Measurements from ENCODE around the gene TCF4. TPM values are rescaled to one million over a fixed set of nuclear protein-coding genes. Genes with fewer than 3 reads are reported as not detected.

TCF4 gene
- polyA plus RNA-seq, 1 experiment: 47.3 TPM

DNA sequence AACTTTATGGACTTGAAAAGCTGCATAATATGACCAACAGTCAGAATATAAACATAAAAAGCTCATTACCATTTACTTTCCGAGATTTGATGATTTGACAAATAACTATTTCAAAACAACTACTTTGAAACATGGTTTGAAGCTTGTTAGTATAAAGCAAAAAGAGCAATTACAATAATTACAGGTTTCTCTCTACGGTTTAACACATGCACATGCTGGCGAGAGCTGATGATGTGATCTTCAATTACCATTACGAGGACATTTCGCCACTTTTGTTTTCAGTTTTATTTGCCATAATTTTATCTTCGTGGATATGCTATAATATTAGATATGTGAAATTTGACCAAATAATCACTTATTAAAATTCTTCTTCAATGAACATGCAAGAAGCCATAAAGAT is 270.1 kb downstream of the TCF4 start:
- H3K27ac ChIP-seq (ENCODE audit: low read depth, low read length): no peak overlapping the region
- TF ChIP-seq, protein P1, sequence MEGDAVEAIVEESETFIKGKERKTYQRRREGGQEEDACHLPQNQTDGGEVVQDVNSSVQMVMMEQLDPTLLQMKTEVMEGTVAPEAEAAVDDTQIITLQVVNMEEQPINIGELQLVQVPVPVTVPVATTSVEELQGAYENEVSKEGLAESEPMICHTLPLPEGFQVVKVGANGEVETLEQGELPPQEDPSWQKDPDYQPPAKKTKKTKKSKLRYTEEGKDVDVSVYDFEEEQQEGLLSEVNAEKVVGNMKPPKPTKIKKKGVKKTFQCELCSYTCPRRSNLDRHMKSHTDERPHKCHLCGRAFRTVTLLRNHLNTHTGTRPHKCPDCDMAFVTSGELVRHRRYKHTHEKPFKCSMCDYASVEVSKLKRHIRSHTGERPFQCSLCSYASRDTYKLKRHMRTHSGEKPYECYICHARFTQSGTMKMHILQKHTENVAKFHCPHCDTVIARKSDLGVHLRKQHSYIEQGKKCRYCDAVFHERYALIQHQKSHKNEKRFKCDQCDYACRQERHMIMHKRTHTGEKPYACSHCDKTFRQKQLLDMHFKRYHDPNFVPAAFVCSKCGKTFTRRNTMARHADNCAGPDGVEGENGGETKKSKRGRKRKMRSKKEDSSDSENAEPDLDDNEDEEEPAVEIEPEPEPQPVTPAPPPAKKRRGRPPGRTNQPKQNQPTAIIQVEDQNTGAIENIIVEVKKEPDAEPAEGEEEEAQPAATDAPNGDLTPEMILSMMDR (IDR thresholded peaks at IDR 0.05; ENCODE audit: low read depth, low read length): no peak
- ChIA-PET POLR2A (no interaction called here), CTCF (interaction anchor here (1.0 to 2.5 kb wide), 5 partner anchors 21 to 98 kb away, joined by 3 to 19 read pairs (median 6); no protein-coding TSS in a partner anchor)
- H3K9me3 ChIP-seq (ENCODE audit: control insufficient read depth, insufficient read depth, low read length): no peaks in the 10 kb centered on the region
- no peak for DNase-seq (ENCODE audit: low read depth, low spot score)
- no peak overlapping the region for H3K4me3 ChIP-seq (ENCODE audit: low read depth, low read length)
- H3K27me3 ChIP-seq (ENCODE audit: control insufficient read depth, insufficient read depth, low read length): no peaks in the 10 kb centered on the region

DNA sequence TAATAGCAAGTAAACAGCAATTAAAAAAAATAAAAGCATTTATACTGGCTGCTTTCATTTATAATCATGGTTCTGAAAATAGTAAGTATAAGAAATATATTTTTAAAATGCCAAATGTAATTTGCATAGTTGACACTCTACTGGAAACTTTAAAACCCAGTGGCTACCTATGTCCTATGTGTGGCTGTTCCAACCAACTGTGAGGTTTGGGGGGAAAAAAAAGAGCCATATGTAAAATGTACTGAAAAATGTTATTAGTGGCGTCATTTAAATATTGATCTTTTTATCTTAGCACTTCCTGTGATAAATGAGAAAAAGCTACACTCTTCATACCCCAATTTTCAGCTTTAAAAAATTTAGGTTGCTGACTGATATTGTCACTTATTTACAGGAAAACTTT is 270.7 kb downstream of the TCF4 start:
- CTCF ChIA-PET: interaction anchor here (0.7 to 2.5 kb wide), 4 partner anchors 26 to 462 kb away, joined by 3 to 19 read pairs (median 4); no protein-coding TSS in a partner anchor

DNA sequence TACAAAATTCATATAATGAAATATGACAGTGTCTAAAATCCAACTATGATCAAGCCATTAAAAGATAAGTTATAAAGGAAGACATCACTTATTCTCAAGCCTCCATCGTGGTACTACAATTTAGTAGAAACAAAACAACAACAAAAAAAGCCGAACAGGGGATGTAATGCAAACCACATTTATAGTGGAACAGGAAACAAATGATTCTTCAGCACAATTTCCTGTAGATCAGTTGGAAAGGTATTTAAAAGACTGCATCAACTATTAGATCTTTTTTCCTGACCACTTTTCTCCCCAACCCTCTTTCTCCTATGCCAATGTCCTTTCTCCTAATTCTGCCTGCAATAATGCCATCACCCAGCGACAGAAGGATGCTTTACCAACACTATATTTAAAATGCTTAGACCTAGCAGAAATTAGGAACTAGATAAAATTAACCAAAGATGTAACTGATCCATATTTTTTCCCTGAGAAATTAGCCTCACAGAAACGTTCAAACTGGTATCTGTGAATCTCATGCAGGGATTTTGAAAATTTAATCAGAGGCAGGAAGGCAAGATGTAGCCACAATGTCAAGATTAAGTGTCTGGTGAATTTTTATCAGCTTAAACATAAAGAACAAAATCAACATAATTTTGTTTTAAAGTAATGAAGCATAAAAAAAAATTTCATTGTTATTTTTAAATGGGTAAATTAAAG is 271.4 kb downstream of the TCF4 start:
- DNase-seq (ENCODE audit: low read depth, low spot score): no peak
- no peak overlapping the region for H3K27ac ChIP-seq (ENCODE audit: low read depth, low read length)
- H3K4me3 ChIP-seq (ENCODE audit: low read depth, low read length): no peak overlapping the region
- no peaks in the 10 kb centered on the region for H3K9me3 ChIP-seq (ENCODE audit: control insufficient read depth, insufficient read depth, low read length)
- TF ChIP-seq, protein P1 (IDR thresholded peaks at IDR 0.05; ENCODE audit: low read depth, low read length): no peak
- CTCF ChIA-PET: interaction anchor here (0.7 to 3.0 kb wide), 5 partner anchors 26 to 463 kb away, joined by 3 to 19 read pairs (median 6); no protein-coding TSS in a partner anchor
- POLR2A ChIA-PET: no interaction called here
- no peaks in the 10 kb centered on the region for H3K27me3 ChIP-seq (ENCODE audit: control insufficient read depth, insufficient read depth, low read length)

More for the DNA sequence above, 270.7 kb downstream of the TCF4 start:
- no peak for DNase-seq (ENCODE audit: low read depth, low spot score)
- Histone ChIP-seq H3K4me3 (ENCODE audit: low read depth, low read length) (no peak overlapping the region), H3K27ac (ENCODE audit: low read depth, low read length) (no peak overlapping the region), H3K27me3 (ENCODE audit: control insufficient read depth, insufficient read depth, low read length) (no peaks in the 10 kb centered on the region), H3K9me3 (ENCODE audit: control insufficient read depth, insufficient read depth, low read length) (no peaks in the 10 kb centered on the region)
- TF ChIP-seq, protein P1 (IDR thresholded peaks at IDR 0.05; ENCODE audit: low read depth, low read length): no peak
- POLR2A ChIA-PET: no interaction called here

DNA sequence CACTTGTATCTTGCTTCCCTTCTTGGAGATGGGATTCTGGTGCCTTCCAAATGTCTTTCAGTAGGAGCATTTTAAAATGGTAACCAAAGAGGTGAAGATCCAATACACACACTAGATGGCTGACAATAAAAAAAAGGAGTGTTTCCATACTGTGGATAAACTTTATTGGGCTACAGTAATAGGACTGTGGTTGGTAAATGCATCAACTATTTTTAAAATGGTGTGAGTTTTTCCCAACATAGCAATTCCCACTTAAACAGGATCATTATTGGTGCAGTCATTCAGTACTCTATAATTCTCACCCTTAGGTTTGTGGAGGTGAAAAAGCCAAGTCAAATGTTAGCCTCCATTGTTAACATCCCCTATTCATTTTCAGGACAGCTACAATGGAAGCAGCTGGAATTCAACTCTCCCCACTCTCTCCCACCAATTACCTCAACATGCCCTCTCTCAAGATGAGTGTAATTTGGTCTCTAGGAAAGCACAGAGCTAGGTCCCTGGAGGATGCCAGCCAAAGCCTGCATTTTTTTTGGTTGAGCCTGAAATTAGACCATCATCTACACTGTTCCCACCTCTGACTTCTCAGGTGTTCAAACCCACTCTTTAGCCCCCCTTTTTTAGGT is 273.3 kb downstream of the TCF4 start:
- CTCF ChIA-PET: interaction anchor here (1.1 to 3.0 kb wide), 2 partner anchors 80 to 547 kb away, joined by 3 to 9 read pairs; no protein-coding TSS in a partner anchor
- TF ChIP-seq, protein P1 (IDR thresholded peaks at IDR 0.05; ENCODE audit: low read depth, low read length): no peak
- DNase-seq (ENCODE audit: low read depth, low spot score): no peak
- POLR2A ChIA-PET: no interaction called here
- no peaks in the 10 kb centered on the region for H3K9me3 ChIP-seq (ENCODE audit: control insufficient read depth, insufficient read depth, low read length)
- no peak overlapping the region for H3K27ac ChIP-seq (ENCODE audit: low read depth, low read length)
- H3K27me3 ChIP-seq (ENCODE audit: control insufficient read depth, insufficient read depth, low read length): no peaks in the 10 kb centered on the region
- H3K4me3 ChIP-seq (ENCODE audit: low read depth, low read length): no peak overlapping the region

DNA sequence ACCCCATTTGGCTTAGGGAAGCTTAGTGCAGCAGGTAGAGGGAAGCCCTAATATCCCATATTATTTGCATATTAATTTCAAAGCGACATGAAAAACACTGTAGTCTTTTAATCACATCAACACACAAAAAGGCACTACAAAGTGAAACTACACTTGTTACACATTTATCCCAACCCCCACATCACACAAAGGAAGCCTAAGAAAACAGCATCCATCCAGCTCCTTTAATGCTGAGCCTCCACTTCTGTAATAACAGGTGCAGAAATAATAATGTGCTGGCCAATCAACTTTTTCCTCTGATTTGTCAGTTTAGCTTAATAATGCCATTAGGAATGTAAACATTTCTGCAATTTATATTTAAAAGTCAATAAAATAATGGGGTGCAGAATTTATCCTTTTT is 274.0 kb downstream of the TCF4 start:
- no peak for DNase-seq (ENCODE audit: low read depth, low spot score)
- CTCF ChIA-PET: interaction anchor here (1.1 to 3.0 kb wide), 2 partner anchors 80 to 548 kb away, joined by 3 to 9 read pairs; no protein-coding TSS in a partner anchor
- Histone ChIP-seq H3K9me3 (ENCODE audit: control insufficient read depth, insufficient read depth, low read length) (no peaks in the 10 kb centered on the region), H3K4me3 (ENCODE audit: low read depth, low read length) (no peak overlapping the region), H3K27me3 (ENCODE audit: control insufficient read depth, insufficient read depth, low read length) (no peaks in the 10 kb centered on the region), H3K27ac (ENCODE audit: low read depth, low read length) (no peak overlapping the region)
- POLR2A ChIA-PET: no interaction called here
- TF ChIP-seq, protein P1 (IDR thresholded peaks at IDR 0.05; ENCODE audit: low read depth, low read length): no peak

All from AG04450 (cell line).